Measurements from ENCODE around the gene FH. TPM values are rescaled to one million over a fixed set of nuclear protein-coding genes. Genes with fewer than 3 reads are reported as not detected.

FH gene
- total and polyA plus RNA-seq, 2 donors (not counting 1 experiment from before 2014, with no cell fraction given), result 18.5 to 32.4 TPM

- no CpG with 5 or more reads among the region's 2 CpGs for WGBS (ENCODE audit: insufficient coverage)
- Mint-ChIP-seq H3K4me3 (no peak overlapping the region), H3K27ac (no peak overlapping the region), H3K4me1 (no peaks in the 10 kb centered on the region), H3K27me3 (no peaks in the 10 kb centered on the region), H3K9me3 (ENCODE audit: insufficient read depth) (no peaks in the 10 kb centered on the region)
- Histone ChIP-seq H2AFZ (ENCODE audit: insufficient read depth, low read depth, low read length, poor library complexity, severe bottlenecking) (no peak overlapping the region), H3K9ac (ENCODE audit: low read length) (no peak overlapping the region), H3K4me2 (replicated peaks; ENCODE audit: low read depth, low read length, poor library complexity, severe bottlenecking) (no peak overlapping the region), H3K79me2 (ENCODE audit: control insufficient read depth, insufficient read depth, low read length) (no peaks in the 10 kb centered on the region), H3K36me3 (replicated peaks in 1 of 2; ENCODE audit: control extremely low read depth in 1 of 2, control insufficient read depth in 1 of 2, extremely low read depth in 1 of 2, insufficient read depth in 2 of 2, low read length in 1 of 2) (peaks cover 6 to 76% of the 10 kb centered on the region in 2 experiments), H3K9me3 (ENCODE audit: control extremely low read depth in 1 of 3, control insufficient read depth in 2 of 3, insufficient read depth in 1 of 3, low read length in 2 of 3) (no peaks in the 10 kb centered on the region), H3K27me3 (replicated peaks in 1 of 4; ENCODE audit: control extremely low read depth in 1 of 4, control insufficient read depth in 3 of 4, insufficient read depth in 4 of 4, low read length in 3 of 4) (no peaks in the 10 kb centered on the region), H4K20me1 (ENCODE audit: control insufficient read depth, insufficient read depth, low read length, poor library complexity, severe bottlenecking) (no peaks in the 10 kb centered on the region), H3K27ac (ENCODE audit: low read length in 2 of 2) (no peak overlapping the region), H3K4me3 (ENCODE audit: control extremely low read depth in 1 of 5, extremely low read depth in 1 of 5, insufficient read depth in 1 of 5, low read depth in 2 of 5, low read length in 4 of 5) (no peak overlapping the region), H3K4me1 (ENCODE audit: control insufficient read depth in 2 of 2, insufficient read depth in 2 of 2, low read length in 2 of 2) (no peaks in the 10 kb centered on the region)
- POLR2A ChIA-PET, result no interaction called here
- intact Hi-C loops (cut with micrococcal nuclease), result loop anchor here (5.0 kb wide), 1 partner anchor 613 kb away; no protein-coding TSS in a partner anchor
- ATAC-seq (ENCODE audit: low read depth) (no peak), DNase-seq (peak; percentile 14)
- TF ChIP-seq EZH2 (IDR thresholded peaks at IDR 0.05; ENCODE audit: borderline replicate concordance, insufficient read depth, low read depth, low read length, poor library complexity, severe bottlenecking), result no peak
- peak; percentile 43 for TF ChIP-seq CTCF (IDR thresholded peaks at IDR 0.05)
- CTCF ChIA-PET, result interaction anchor here (0.6 to 1.0 kb wide), 3 partner anchors 13 to 536 kb away, joined by 3 to 4 read pairs (median 3); no protein-coding TSS in a partner anchor
Measured at GRCh38 chr1:241499910-241500309, 19.6 kb downstream of the FH start.

DNA sequence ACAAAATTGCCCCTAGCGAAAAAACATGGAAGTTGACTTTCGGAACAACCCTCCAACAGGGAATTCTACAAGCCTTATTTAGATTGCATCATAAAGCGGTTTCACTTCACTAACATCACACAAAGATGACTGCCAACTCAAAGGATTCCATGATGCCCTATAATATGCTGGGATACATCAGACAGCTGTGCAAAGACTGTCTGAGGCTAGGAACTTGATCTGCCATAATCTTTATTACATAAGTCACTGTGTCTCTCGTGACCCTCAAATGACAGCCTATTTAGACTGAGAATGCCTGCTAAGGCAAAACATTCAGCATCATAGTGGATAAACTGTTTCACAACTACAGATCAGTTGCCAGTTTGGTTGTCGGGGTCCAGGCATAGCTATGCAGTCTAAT is 23.8 kb downstream of the FH start:
- Mint-ChIP-seq H3K4me3 (no peak overlapping the region), H3K9me3 (ENCODE audit: insufficient read depth) (no peaks in the 10 kb centered on the region), H3K27ac (no peak overlapping the region), H3K27me3 (no peaks in the 10 kb centered on the region), H3K4me1 (peaks cover 4% of the 10 kb centered on the region)
- no peaks in the 10 kb centered on the region for H3K27me3 ChIP-seq (replicated peaks in 1 of 4; ENCODE audit: control extremely low read depth in 1 of 4, control insufficient read depth in 3 of 4, insufficient read depth in 4 of 4, low read length in 3 of 4)
- no peak overlapping the region for H3K9ac ChIP-seq (ENCODE audit: low read length)
- TF ChIP-seq EZH2 (IDR thresholded peaks at IDR 0.05; ENCODE audit: borderline replicate concordance, insufficient read depth, low read depth, low read length, poor library complexity, severe bottlenecking) (no peak), CTCF (IDR thresholded peaks at IDR 0.05) (no peak)
- no peaks in the 10 kb centered on the region for H3K9me3 ChIP-seq (ENCODE audit: control extremely low read depth in 1 of 3, control insufficient read depth in 2 of 3, insufficient read depth in 1 of 3, low read length in 2 of 3)
- no peak overlapping the region for H3K4me2 ChIP-seq (replicated peaks; ENCODE audit: low read depth, low read length, poor library complexity, severe bottlenecking)
- no peaks in the 10 kb centered on the region for H4K20me1 ChIP-seq (ENCODE audit: control insufficient read depth, insufficient read depth, low read length, poor library complexity, severe bottlenecking)
- no peak for DNase-seq
- H3K4me1 ChIP-seq (ENCODE audit: control insufficient read depth in 2 of 2, insufficient read depth in 2 of 2, low read length in 2 of 2), result no peaks in the 10 kb centered on the region
- no peak overlapping the region for H3K27ac ChIP-seq (ENCODE audit: low read length in 2 of 2)
- intact Hi-C loops (cut with micrococcal nuclease), result no loop called here
- no peak for ATAC-seq (ENCODE audit: low read depth)
- H3K79me2 ChIP-seq (ENCODE audit: control insufficient read depth, insufficient read depth, low read length), result no peaks in the 10 kb centered on the region
- peaks cover 8 to 53% of the 10 kb centered on the region in 2 experiments for H3K36me3 ChIP-seq (replicated peaks in 1 of 2; ENCODE audit: control extremely low read depth in 1 of 2, control insufficient read depth in 1 of 2, extremely low read depth in 1 of 2, insufficient read depth in 2 of 2, low read length in 1 of 2)
- ChIA-PET POLR2A (no interaction called here), CTCF (no interaction called here)
- H3K4me3 ChIP-seq (ENCODE audit: control extremely low read depth in 1 of 5, extremely low read depth in 1 of 5, insufficient read depth in 1 of 5, low read depth in 2 of 5, low read length in 4 of 5), result no peak overlapping the region
- H2AFZ ChIP-seq (ENCODE audit: insufficient read depth, low read depth, low read length, poor library complexity, severe bottlenecking), result no peak overlapping the region
- 100% methylated on average over 4 of the region's 5 CpGs for WGBS (ENCODE audit: insufficient coverage)
